ENCODE data around the gene INSL6. TPM values are rescaled to one million over a fixed set of nuclear protein-coding genes. Genes with fewer than 3 reads are reported as not detected.

The INSL6 gene
- total RNA-seq = not detected in 2 replicates

GRCh38 chr9:5185220-5185840, at the start of gene INSL6:
Gene INSL6, minus strand, starts transcription at chr9:5185639. Its CDS starts 37 bp downstream, at chr9:5185602.

GRCh38 chr9:5231212-5231611, 45.8 kb upstream of the INSL6 start, which contains the start of gene INSL4:
Gene INSL4, plus strand, starts transcription at chr9:5231419. Its CDS starts 105 bp downstream, at chr9:5231524.

Small RNAs within 50 kb of the gene (small RNA-seq; reads per million reads assigned to genes)
- gene AL133547.1 = not detected

Other genes starting within 250 kb of the INSL6 start
- 16.8 and 53.4 TPM in 2 replicates for gene JAK2, start 200.4 kb downstream of the INSL6 start, total RNA-seq
- gene INSL4, start 45.8 kb upstream of the INSL6 start, total RNA-seq = not detected in 2 replicates
- not detected in 2 replicates for gene RLN2, start 119.1 kb upstream of the INSL6 start, total RNA-seq
- gene RLN1, start 154.2 kb upstream of the INSL6 start, total RNA-seq = not detected in 2 replicates